ENCODE data around the gene KDM4B.
"Not testable (repeated sequence)": the region's sequence is repeated elsewhere in the genome, so short reads cannot be mapped to it uniquely, and the experiment has no call there.

KDM4B gene

GRCh38 chr19:5177745-5178450 lies 209.0 kb downstream of the KDM4B start:
- DNase-seq (ENCODE audit: low spot score) = no peak

GRCh38 chr19:5178841-5179240 lies 209.9 kb downstream of the KDM4B start:
- no peak for DNase-seq (ENCODE audit: low spot score)

GRCh38 chr19:5179256-5179655 lies 210.3 kb downstream of the KDM4B start:
- DNase-seq (ENCODE audit: low spot score) = no peak

GRCh38 chr19:5181329-5181728 lies 212.4 kb downstream of the KDM4B start:
- DNase-seq (ENCODE audit: low spot score) = no peak

- DNase-seq (ENCODE audit: low spot score) = no peak
These were observed 213.8 kb downstream of the KDM4B start for GRCh38 chr19:5182751-5183150.

- no peak for DNase-seq (ENCODE audit: low spot score)
These were observed 214.7 kb downstream of the KDM4B start for GRCh38 chr19:5183616-5184015.

GRCh38 chr19:5184930-5185329 lies 216.0 kb downstream of the KDM4B start:
- no peak for DNase-seq (ENCODE audit: low spot score)

- DNase-seq (ENCODE audit: low spot score) = no peak
These were observed 217.6 kb downstream of the KDM4B start for GRCh38 chr19:5186293-5187050.

GRCh38 chr19:5188548-5189317 lies 219.8 kb downstream of the KDM4B start:
- DNase-seq (ENCODE audit: low spot score) = no peak

- no peak for DNase-seq (ENCODE audit: low spot score)
These were observed 220.3 kb downstream of the KDM4B start for GRCh38 chr19:5189318-5189607.

- DNase-seq (ENCODE audit: low spot score) = no peak
These were observed 222.2 kb downstream of the KDM4B start for GRCh38 chr19:5191091-5191490.

GRCh38 chr19:5192568-5192967 lies 223.7 kb downstream of the KDM4B start:
- DNase-seq (ENCODE audit: low spot score) = no peak

GRCh38 chr19:5193192-5193591 lies 224.3 kb downstream of the KDM4B start:
- no peak for DNase-seq (ENCODE audit: low spot score)

- DNase-seq (ENCODE audit: low spot score) = no peak
These were observed 225.7 kb downstream of the KDM4B start for GRCh38 chr19:5194641-5195040.

- DNase-seq (ENCODE audit: low spot score) = not testable (repeated sequence)
These were observed 226.7 kb downstream of the KDM4B start for GRCh38 chr19:5195587-5195986.

GRCh38 chr19:5196832-5197231 lies 227.9 kb downstream of the KDM4B start:
- DNase-seq (ENCODE audit: low spot score) = no peak

- DNase-seq (ENCODE audit: low spot score) = no peak
These were observed 231.9 kb downstream of the KDM4B start for GRCh38 chr19:5200844-5201243.

- no peak for DNase-seq (ENCODE audit: low spot score)
These were observed 233.6 kb downstream of the KDM4B start for GRCh38 chr19:5202553-5202952.

All from HuH-7.5 (cell line).